ENCODE measurements around the gene CD177.
"Not testable (repeated sequence)": the region's sequence is repeated elsewhere in the genome, so short reads cannot be mapped to it uniquely, and the experiment has no call there.

The CD177 gene

GRCh38 chr19:43353606-43354304 lies at the start of gene CD177:
TSS of gene CD177 (plus strand) at chr19:43353686. CDS start at chr19:43353715, 29 bp downstream.
- DNase-seq (ENCODE audit: low spot score) = no peak

DNA sequence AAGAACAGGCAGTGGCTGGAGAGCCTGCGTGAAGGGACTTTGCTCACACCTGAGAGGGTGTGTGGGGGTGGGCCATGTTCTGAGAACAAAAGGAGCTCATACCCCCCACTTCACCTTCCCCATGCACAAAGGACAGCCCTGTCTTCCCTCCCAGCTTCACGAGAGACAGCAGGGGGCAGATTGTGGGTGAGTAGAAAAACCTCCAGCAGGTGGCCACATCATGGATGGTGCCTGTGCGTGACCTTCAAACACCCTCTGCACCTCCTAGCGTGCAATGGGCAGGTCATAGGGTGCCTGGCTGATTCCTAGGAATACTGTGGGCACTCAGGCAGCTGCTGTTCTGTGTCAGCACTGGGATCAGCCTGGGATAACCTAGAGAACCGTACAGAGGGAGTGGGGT lies 47.8 kb upstream of the CD177 start:
- DNase-seq (ENCODE audit: low spot score) = no peak

GRCh38 chr19:43306097-43306496 lies 47.4 kb upstream of the CD177 start:
- no peak for DNase-seq (ENCODE audit: low spot score)

- no peak for DNase-seq (ENCODE audit: low spot score)
These were observed 45.2 kb upstream of the CD177 start for GRCh38 chr19:43308244-43308815.

GRCh38 chr19:43309466-43309865 lies 44.0 kb upstream of the CD177 start:
- no peak for DNase-seq (ENCODE audit: low spot score)

GRCh38 chr19:43310221-43310620 lies 43.3 kb upstream of the CD177 start:
- no peak for DNase-seq (ENCODE audit: low spot score)

- no peak for DNase-seq (ENCODE audit: low spot score)
These were observed 42.2 kb upstream of the CD177 start for GRCh38 chr19:43311256-43311655.

DNA sequence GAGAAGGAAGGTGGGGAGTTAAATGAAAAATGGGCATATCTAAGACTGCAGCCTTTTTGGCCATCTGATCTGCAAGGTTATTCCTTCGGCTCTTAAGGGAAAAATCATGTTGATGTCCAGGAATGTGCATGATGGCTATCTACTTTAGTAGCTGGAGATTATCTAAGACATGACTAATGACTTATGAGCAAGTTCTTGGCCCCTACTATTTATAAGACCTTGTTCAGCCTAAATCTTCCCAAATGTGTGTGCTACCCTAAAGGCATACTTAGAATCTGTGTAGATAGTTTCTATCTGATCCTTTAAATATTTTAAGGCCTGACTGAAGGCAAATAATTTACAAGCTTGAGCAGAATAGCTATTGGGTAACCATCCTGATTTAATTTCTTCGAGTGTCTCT lies 41.8 kb upstream of the CD177 start:
- DNase-seq (ENCODE audit: low spot score) = no peak

- DNase-seq (ENCODE audit: low spot score) = no peak
These were observed 39.6 kb upstream of the CD177 start for GRCh38 chr19:43313711-43314495.

- DNase-seq (ENCODE audit: low spot score) = no peak
These were observed 37.6 kb upstream of the CD177 start for GRCh38 chr19:43315851-43316250.

- no peak for DNase-seq (ENCODE audit: low spot score)
These were observed 36.7 kb upstream of the CD177 start for GRCh38 chr19:43316591-43317319.

GRCh38 chr19:43318203-43318602 lies 35.3 kb upstream of the CD177 start:
- no peak for DNase-seq (ENCODE audit: low spot score)

- no peak for DNase-seq (ENCODE audit: low spot score)
These were observed 34.6 kb upstream of the CD177 start for GRCh38 chr19:43318796-43319314.

GRCh38 chr19:43320546-43320945 lies 32.9 kb upstream of the CD177 start:
- no peak for DNase-seq (ENCODE audit: low spot score)

GRCh38 chr19:43326761-43327160 lies 26.7 kb upstream of the CD177 start:
- DNase-seq (ENCODE audit: low spot score) = not testable (repeated sequence)

GRCh38 chr19:43328561-43328960 lies 24.9 kb upstream of the CD177 start:
- not testable (repeated sequence) for DNase-seq (ENCODE audit: low spot score)

DNA sequence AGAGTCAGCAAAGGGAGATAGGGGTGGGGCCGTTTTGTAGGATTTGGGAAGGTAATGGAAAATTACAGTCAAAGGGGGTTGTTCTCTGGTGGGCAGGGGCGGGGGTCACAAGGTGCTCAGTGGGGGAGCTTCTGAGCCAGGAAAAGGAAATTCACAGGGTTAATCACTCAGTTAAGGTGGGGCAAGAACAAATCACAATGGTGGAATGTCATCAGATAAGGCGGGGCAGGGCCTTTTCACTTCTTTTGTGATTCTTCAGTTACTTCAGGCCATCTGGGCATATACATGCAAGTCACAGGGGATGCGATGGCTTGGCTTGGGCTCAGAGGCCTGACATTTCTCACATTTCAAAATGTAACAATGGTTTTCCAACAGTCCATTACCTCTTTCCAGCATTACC lies 24.4 kb upstream of the CD177 start:
- DNase-seq (ENCODE audit: low spot score) = not testable (repeated sequence)

GRCh38 chr19:43329989-43330388 lies 23.5 kb upstream of the CD177 start:
- DNase-seq (ENCODE audit: low spot score) = no peak

DNA sequence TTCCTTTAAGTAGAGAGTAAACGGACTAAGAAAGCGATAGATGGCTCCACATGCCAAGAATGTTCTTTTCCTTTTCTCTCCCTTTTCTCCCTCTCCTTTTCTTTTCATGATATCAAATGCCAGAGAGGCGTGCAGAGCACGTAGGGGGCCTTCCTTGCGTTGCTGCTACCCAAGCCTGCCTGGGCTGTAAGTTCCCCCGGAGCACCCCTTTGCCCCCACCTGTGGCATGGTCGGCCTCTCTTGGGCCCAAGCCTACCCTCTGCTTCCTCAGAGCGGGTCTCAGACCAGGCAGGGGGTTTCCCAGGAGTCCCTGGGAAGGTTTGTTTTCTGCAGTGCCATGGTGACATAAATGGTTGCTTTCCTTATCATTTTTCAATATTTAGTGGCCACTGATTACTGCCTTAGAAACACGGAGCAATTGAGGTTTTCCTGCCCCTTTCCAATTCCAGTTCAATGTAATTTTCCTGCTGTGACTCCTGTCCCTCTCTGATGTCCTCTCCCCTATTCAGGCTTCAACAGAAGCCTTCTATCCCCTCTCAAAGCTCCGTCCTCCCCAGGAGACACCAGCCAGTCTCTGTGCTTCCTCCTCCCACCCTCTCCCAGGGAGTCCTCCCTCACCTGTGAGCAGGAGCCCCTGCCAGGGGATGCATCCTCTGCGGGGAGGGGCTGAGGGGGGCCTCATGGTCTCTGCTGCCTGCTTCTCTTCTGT lies 22.6 kb upstream of the CD177 start:
- DNase-seq (ENCODE audit: low spot score) = no peak

- no peak for DNase-seq (ENCODE audit: low spot score)
These were observed 22.0 kb upstream of the CD177 start for GRCh38 chr19:43331435-43332010.

Data from kidney capillary endothelial cell (primary cell).